ENCODE data around the gene MCTP1. TPM values are rescaled to one million over a fixed set of nuclear protein-coding genes. Genes with fewer than 3 reads are reported as not detected.

MCTP1 gene
- total RNA-seq, 1 experiment from 2014 or later, result 2.5 TPM

DNA sequence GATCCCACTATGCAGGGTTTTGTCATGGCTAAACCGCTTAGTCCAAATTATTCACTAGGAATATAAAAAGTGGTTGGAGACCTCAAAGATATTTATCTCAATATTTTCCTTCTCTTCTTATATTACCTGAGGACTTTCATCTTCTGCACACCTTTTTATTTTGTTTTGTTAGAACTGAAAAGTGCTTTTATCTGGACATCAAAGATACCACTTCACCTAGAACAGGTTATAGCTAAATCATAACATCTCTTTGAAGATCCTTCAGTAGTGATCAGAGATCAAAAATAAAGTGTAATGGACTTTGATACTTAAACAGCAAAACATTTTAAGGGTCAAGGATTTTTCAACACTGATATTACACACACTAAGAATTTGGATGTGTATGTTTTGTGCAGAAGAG is 160.2 kb downstream of the MCTP1 start:
- H3K23me2 ChIP-seq (ENCODE audit: insufficient read length, low read depth, low read length, poor library complexity, severe bottlenecking), result no peaks in the 10 kb centered on the region
- no peak overlapping the region for H4K8ac ChIP-seq (replicated peaks; ENCODE audit: insufficient read length, low read depth, low read length)
- no peak overlapping the region for H3K18ac ChIP-seq (ENCODE audit: insufficient read length, low read depth, low read length)
- Mint-ChIP-seq H3K4me1 (no peaks in the 10 kb centered on the region), H3K27me3 (ENCODE audit: low read depth) (no peaks in the 10 kb centered on the region), H3K9me3 (peaks cover 3% of the 10 kb centered on the region in 2 experiments), H3K4me3 (no peak overlapping the region), H3K27ac (no peak overlapping the region), H3K36me3 (ENCODE audit: insufficient read depth in 1 of 3, low read depth in 3 of 3) (peaks cover 0 to 5% (median 2%) of the 10 kb centered on the region in 3 experiments; a peak in 2 of 7 replicates)
- H2BK12ac ChIP-seq (ENCODE audit: insufficient read length, low read depth, low read length), result no peak overlapping the region
- no peak overlapping the region for H3K56ac ChIP-seq (ENCODE audit: insufficient read length, low read depth, low read length)
- H3K79me1 ChIP-seq (ENCODE audit: insufficient read depth, low read depth, low read length, poor library complexity, severe bottlenecking), result no peaks in the 10 kb centered on the region
- H3K4me2 ChIP-seq (ENCODE audit: insufficient read depth, insufficient read length, low read length), result no peak overlapping the region
- no peak overlapping the region for H2BK15ac ChIP-seq (ENCODE audit: low read depth, low read length)
- no peak overlapping the region for H2AK5ac ChIP-seq (ENCODE audit: insufficient read length, low read length)
- H4K20me1 ChIP-seq (ENCODE audit: control insufficient read depth, insufficient read depth, insufficient read length), result no peaks in the 10 kb centered on the region
- H3K4me1 ChIP-seq (ENCODE audit: insufficient read depth, low read length), result no peaks in the 10 kb centered on the region
- H3K14ac ChIP-seq (ENCODE audit: insufficient read depth, low read length), result no peak overlapping the region
- no peak overlapping the region for H2BK120ac ChIP-seq (ENCODE audit: low read depth, low read length, poor library complexity, severe bottlenecking)
- no peak overlapping the region for H2AFZ ChIP-seq (ENCODE audit: low read length)
- no peak overlapping the region for H4K5ac ChIP-seq (ENCODE audit: insufficient read length, low read depth, low read length)
- no peak overlapping the region for H4K91ac ChIP-seq (ENCODE audit: insufficient read length, low read depth, low read length)
- no peaks in the 10 kb centered on the region for H3K79me2 ChIP-seq (ENCODE audit: insufficient read depth, low read length)
- H3K9ac ChIP-seq (ENCODE audit: extremely low read depth, insufficient read length, low read length), result no peak overlapping the region
- no peaks in the 10 kb centered on the region for H3K27me3 ChIP-seq (ENCODE audit: insufficient read depth, low read length)
- no peaks in the 10 kb centered on the region for H3K9me3 ChIP-seq (ENCODE audit: control insufficient read depth, low read depth, low read length)
- TF ChIP-seq, protein P1, sequence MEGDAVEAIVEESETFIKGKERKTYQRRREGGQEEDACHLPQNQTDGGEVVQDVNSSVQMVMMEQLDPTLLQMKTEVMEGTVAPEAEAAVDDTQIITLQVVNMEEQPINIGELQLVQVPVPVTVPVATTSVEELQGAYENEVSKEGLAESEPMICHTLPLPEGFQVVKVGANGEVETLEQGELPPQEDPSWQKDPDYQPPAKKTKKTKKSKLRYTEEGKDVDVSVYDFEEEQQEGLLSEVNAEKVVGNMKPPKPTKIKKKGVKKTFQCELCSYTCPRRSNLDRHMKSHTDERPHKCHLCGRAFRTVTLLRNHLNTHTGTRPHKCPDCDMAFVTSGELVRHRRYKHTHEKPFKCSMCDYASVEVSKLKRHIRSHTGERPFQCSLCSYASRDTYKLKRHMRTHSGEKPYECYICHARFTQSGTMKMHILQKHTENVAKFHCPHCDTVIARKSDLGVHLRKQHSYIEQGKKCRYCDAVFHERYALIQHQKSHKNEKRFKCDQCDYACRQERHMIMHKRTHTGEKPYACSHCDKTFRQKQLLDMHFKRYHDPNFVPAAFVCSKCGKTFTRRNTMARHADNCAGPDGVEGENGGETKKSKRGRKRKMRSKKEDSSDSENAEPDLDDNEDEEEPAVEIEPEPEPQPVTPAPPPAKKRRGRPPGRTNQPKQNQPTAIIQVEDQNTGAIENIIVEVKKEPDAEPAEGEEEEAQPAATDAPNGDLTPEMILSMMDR (conservative IDR thresholded peaks at IDR 0.05), result no peak
- no peak overlapping the region for H3K23ac ChIP-seq (ENCODE audit: insufficient read length, low read depth, low read length)
- H3K4ac ChIP-seq (ENCODE audit: low read depth, low read length), result no peak overlapping the region
- no peak overlapping the region for H3T11ph ChIP-seq (ENCODE audit: low read length)
- no peak overlapping the region for H2BK5ac ChIP-seq (ENCODE audit: insufficient read length, low read length)
- no peak for DNase-seq
- no CpG with 5 or more reads among the region's 1 CpG for WGBS (ENCODE audit: extremely low coverage, insufficient read length, low lambda C conversion rate)
- no peak overlapping the region for H2BK20ac ChIP-seq (ENCODE audit: low read depth, low read length, poor library complexity, severe bottlenecking)
- H3K27ac ChIP-seq (ENCODE audit: insufficient read length, low read depth, low read length), result no peak overlapping the region

All from H9 (cell line).